HG03571 (cell line): ENCODE data around the gene PRKG2.

Experiments used
- ATAC-seq: cut with Tn5 transposase; IDR thresholded peaks from one replicate; pipeline ENCODE4 v1.9.1; 2021; ENCODE audit not compliant: unreplicated experiment

PRKG2 gene

GRCh38 chr4:81042578-81043365 lies 172.2 kb downstream of the PRKG2 start:
- no peak for ATAC-seq

GRCh38 chr4:81040012-81040659 lies 174.9 kb downstream of the PRKG2 start:
- no peak for ATAC-seq

- ATAC-seq: no peak
These were observed 175.6 kb downstream of the PRKG2 start for GRCh38 chr4:81039351-81039972.

- no peak for ATAC-seq
These were observed 176.2 kb downstream of the PRKG2 start for GRCh38 chr4:81038636-81039350.
